ENCODE data around the gene GDAP1L1. TPM values are rescaled to one million over a fixed set of nuclear protein-coding genes. Genes with fewer than 3 reads are reported as not detected.

GDAP1L1 gene
- total RNA-seq (2014; rRNA removed; shearing (Covaris generic)): not detected in 2 replicates
- 0.27 TPM in 1 of 2 replicates, not detected in the other for total RNA-seq (2022)
- Bru-seq, nascent RNA: percentile 15 among the genes with signal in this experiment
- BruChase-seq, experiment 1, labeled RNA remaining after a 6-hour chase: percentile 19 among the genes with signal in this experiment
- percentile 13 among the genes with signal in this experiment for BruChase-seq, experiment 2, labeled RNA remaining after a 2-hour chase
- long read RNA-seq, partial matches to known transcripts: 0 of 1 reads
- long read RNA-seq, other reads (novel, unspliced or antisense): 1 of 1 reads

DNA sequence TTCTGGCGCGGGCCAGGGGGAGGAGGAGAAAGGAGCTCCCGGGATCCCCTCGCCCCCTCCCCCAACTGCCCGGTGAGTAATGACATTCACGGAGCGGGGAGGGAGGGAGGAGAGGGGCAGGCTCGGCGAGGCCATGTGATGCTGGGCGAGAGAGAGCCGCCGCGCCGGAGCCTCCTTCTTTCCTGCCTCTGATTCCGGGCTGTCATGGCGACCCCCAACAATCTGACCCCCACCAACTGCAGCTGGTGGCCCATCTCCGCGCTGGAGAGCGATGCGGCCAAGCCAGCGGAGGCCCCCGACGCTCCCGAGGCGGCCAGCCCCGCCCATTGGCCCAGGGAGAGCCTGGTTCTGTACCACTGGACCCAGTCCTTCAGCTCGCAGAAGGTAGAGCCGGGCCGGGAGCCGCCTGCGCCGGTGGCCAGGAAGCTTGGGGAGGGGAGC, at the start of gene GDAP1L1:
TSS of gene GDAP1L1 (plus strand) at position 178 of the 441 bp plus-strand sequence. CDS start at position 205, 27 bp downstream.
- Histone ChIP-seq H4K20me1 (ENCODE audit: insufficient read depth, low read length) (no peaks in the 10 kb centered on the region), H3K36me3 (ENCODE audit: insufficient read depth, low read length) (no peaks in the 10 kb centered on the region), H3K9me2 (ENCODE audit: insufficient read depth, low read length) (no peaks in the 10 kb centered on the region), H3K79me2 (ENCODE audit: insufficient read depth, low read depth, low read length) (no peaks in the 10 kb centered on the region), H2AFZ (ENCODE audit: low read length) (no peak within 1 kb of the TSS), H3K4me3 (ENCODE audit: low read depth, low read length, poor library complexity, severe bottlenecking) (no peak within 1 kb of the TSS), H3K4me2 (ENCODE audit: low read length) (no peak within 1 kb of the TSS), H3K9me3 (ENCODE audit: low read length) (no peaks in the 10 kb centered on the region), H3K27ac (ENCODE audit: low read depth, low read length, poor library complexity, severe bottlenecking) (no peak within 1 kb of the TSS), H3K4me1 (ENCODE audit: insufficient read depth, low read length, poor library complexity, severe bottlenecking) (no peaks in the 10 kb centered on the region)
- CTCF ChIA-PET (ENCODE audit: unreplicated experiment): interaction anchor here (0.5 kb wide), 1 partner anchor 1388 kb away, joined by 4 read pairs; no protein-coding TSS in a partner anchor
- no peak for DNase-seq (ENCODE audit: low spot score)
- TF ChIP-seq, protein P1, sequence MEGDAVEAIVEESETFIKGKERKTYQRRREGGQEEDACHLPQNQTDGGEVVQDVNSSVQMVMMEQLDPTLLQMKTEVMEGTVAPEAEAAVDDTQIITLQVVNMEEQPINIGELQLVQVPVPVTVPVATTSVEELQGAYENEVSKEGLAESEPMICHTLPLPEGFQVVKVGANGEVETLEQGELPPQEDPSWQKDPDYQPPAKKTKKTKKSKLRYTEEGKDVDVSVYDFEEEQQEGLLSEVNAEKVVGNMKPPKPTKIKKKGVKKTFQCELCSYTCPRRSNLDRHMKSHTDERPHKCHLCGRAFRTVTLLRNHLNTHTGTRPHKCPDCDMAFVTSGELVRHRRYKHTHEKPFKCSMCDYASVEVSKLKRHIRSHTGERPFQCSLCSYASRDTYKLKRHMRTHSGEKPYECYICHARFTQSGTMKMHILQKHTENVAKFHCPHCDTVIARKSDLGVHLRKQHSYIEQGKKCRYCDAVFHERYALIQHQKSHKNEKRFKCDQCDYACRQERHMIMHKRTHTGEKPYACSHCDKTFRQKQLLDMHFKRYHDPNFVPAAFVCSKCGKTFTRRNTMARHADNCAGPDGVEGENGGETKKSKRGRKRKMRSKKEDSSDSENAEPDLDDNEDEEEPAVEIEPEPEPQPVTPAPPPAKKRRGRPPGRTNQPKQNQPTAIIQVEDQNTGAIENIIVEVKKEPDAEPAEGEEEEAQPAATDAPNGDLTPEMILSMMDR (conservative IDR thresholded peaks at IDR 0.05; ENCODE audit: low read length): no peak
- TF ChIP-seq EZH2phosphoT487 (IDR thresholded peaks at IDR 0.05; ENCODE audit: borderline replicate concordance, low read depth, low read length): no peak
- intact Hi-C loops (cut with micrococcal nuclease; ENCODE audit: unreplicated experiment): no loop called here
- POLR2A ChIA-PET: interaction anchor here (0.9 kb wide), 1 partner anchor 1545 kb away, joined by 4 read pairs; no protein-coding TSS in a partner anchor
- no TSS peak for BruUV-seq (replicated peaks)

DNA sequence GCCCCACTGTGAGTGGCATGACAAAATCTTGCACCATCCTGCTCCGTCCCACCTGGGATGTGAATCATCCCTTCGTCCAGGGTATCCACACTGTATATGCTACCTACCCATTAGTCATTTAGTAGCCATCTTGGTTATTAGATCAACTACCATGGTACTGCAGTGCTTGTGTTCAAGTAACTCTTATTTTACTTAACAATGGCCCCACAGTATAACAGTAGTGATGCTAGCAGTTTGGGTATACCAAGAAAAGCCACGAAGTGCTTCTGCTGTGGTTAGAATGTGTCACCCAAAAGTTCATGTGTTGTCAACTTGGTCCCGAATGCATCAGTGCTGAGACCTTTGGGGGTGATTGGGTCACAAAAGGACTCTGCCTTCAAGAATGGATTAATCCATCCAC, 48.2 kb upstream of the GDAP1L1 start:
- Histone ChIP-seq H3K27ac (ENCODE audit: low read depth, low read length, poor library complexity, severe bottlenecking) (no peak overlapping the region), H3K4me3 (ENCODE audit: low read depth, low read length, poor library complexity, severe bottlenecking) (no peak overlapping the region), H4K20me1 (ENCODE audit: insufficient read depth, low read length) (no peaks in the 10 kb centered on the region), H3K79me2 (ENCODE audit: insufficient read depth, low read depth, low read length) (peaks cover 20% of the 10 kb centered on the region; the same call in 1 of the 2 replicates), H3K4me2 (ENCODE audit: low read length) (no peak overlapping the region), H3K36me3 (ENCODE audit: insufficient read depth, low read length) (peaks cover 77% of the 10 kb centered on the region), H3K4me1 (ENCODE audit: insufficient read depth, low read length, poor library complexity, severe bottlenecking) (no peaks in the 10 kb centered on the region), H3K9me2 (ENCODE audit: insufficient read depth, low read length) (no peaks in the 10 kb centered on the region), H2AFZ (ENCODE audit: low read length) (no peak overlapping the region), H3K9me3 (ENCODE audit: low read length) (no peaks in the 10 kb centered on the region)
- intact Hi-C loops (cut with micrococcal nuclease; ENCODE audit: unreplicated experiment): no loop called here
- CTCF ChIA-PET (ENCODE audit: unreplicated experiment): no interaction called here
- BruUV-seq (replicated peaks): no TSS peak
- no peak for DNase-seq (ENCODE audit: low spot score)
- TF ChIP-seq, protein P1 (conservative IDR thresholded peaks at IDR 0.05; ENCODE audit: low read length): no peak
- TF ChIP-seq EZH2phosphoT487 (IDR thresholded peaks at IDR 0.05; ENCODE audit: borderline replicate concordance, low read depth, low read length): no peak
- POLR2A ChIA-PET: no interaction called here

DNA sequence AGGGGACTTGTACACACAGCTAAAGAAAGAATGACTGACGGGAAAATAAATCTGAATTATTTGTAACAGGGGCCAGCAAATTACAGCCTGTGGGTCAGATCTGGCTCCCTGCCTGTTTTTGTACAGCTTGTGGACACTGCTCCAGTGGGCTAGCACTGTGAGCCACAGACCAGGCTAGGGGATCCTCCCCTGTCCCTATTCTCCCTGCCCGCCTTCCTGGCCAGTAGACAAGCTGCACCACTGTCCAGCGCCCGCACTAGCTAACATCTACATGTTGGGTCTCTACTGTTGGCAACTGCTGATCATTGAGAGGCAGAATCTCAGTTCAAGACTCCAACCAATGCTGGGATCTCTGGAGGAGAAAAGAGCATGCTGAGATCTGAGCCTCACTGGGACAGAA, 47.2 kb upstream of the GDAP1L1 start:
- no peaks in the 10 kb centered on the region for H3K9me3 ChIP-seq (ENCODE audit: low read length)
- BruUV-seq (replicated peaks): no TSS peak
- POLR2A ChIA-PET: no interaction called here
- intact Hi-C loops (cut with micrococcal nuclease; ENCODE audit: unreplicated experiment): no loop called here
- no peaks in the 10 kb centered on the region for H3K9me2 ChIP-seq (ENCODE audit: insufficient read depth, low read length)
- H2AFZ ChIP-seq (ENCODE audit: low read length): no peak overlapping the region
- H3K27ac ChIP-seq (ENCODE audit: low read depth, low read length, poor library complexity, severe bottlenecking): no peak overlapping the region
- no peak for TF ChIP-seq EZH2phosphoT487 (IDR thresholded peaks at IDR 0.05; ENCODE audit: borderline replicate concordance, low read depth, low read length)
- TF ChIP-seq, protein P1 (conservative IDR thresholded peaks at IDR 0.05; ENCODE audit: low read length): no peak
- H3K79me2 ChIP-seq (ENCODE audit: insufficient read depth, low read depth, low read length): peaks cover 28% of the 10 kb centered on the region; the same call in 1 of the 2 replicates
- H3K36me3 ChIP-seq (ENCODE audit: insufficient read depth, low read length): peaks cover 85% of the 10 kb centered on the region
- no peak overlapping the region for H3K4me2 ChIP-seq (ENCODE audit: low read length)
- CTCF ChIA-PET (ENCODE audit: unreplicated experiment): no interaction called here
- H4K20me1 ChIP-seq (ENCODE audit: insufficient read depth, low read length): no peaks in the 10 kb centered on the region
- no peaks in the 10 kb centered on the region for H3K4me1 ChIP-seq (ENCODE audit: insufficient read depth, low read length, poor library complexity, severe bottlenecking)
- H3K4me3 ChIP-seq (ENCODE audit: low read depth, low read length, poor library complexity, severe bottlenecking): no peak overlapping the region
- DNase-seq (ENCODE audit: low spot score): no peak
